Measurements from ENCODE around the gene CLEC17A.

- TF ChIP-seq CTCF (conservative IDR thresholded peaks at IDR 0.05) (no peak), EZH2 (IDR thresholded peaks at IDR 0.05; ENCODE audit: low read depth) (no peak)
These were observed 18.8 kb upstream of the CLEC17A start for GRCh38 chr19:14563989-14564651.
